ENCODE measurements around the gene SLC35E2B.
A peak's percentile ranks its signal among the peaks of the same experiment; 100 is the strongest.
"Not testable (repeated sequence)": the region's sequence is repeated elsewhere in the genome, so short reads cannot be mapped to it uniquely, and the experiment has no call there.

The SLC35E2B gene

DNA sequence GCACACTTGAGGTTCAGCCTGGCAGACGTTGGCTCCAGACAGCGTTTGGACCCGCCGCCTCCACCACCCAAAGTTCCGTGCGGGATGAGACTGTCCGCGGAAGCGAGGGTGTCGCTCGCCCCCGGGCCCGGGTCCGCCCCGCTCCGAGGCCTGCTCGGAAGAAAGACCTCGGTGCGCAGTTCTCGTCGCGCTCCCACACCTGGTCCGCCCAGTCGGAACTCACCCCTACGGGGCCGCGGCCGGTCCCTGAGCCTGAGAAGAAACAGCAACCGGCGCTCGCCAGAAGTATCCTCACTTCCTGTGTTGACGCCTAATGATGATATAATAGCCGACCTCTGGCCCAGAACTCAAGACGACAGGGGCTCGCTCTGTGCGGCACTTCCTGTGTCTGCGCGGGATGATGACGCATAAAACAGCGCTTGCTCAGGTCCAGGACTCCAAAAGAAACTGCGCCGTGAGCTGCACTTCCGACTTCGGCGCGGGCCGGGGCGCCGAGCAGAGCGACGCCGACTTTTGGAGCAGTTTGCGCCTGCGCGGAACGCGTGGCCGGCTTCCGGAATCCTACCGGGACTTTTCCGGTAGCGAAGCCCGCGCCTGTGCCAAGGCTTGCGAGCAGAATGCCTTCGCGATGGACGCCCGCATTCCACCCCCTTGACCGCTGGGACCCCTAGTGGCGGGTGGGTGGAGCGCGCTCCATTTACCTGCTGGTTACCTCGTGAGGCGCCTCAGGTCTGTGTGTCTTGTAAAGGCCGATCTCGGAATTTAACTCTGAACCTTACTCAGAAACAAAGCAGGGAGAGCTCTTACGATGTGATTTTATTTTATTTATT is 31.7 kb upstream of the SLC35E2B start, which contains the start of gene CDK11A:
TSS of gene CDK11A (minus strand) at position 323 of the 830 bp plus-strand sequence. CDS start 1,539 bp downstream, outside the sequence.
- H3K27ac Mint-ChIP-seq (ENCODE audit: low read depth) = peak within 1 kb of the TSS; percentile 97
- H3K4me1 Mint-ChIP-seq, H3K9me3 Mint-ChIP-seq, H3K27me3 Mint-ChIP-seq: not testable (repeated sequence)
- ATAC-seq (replicated peaks; ENCODE audit: extremely low read depth, poor library complexity, severe bottlenecking) (peak; percentile 96), DNase-seq (ENCODE audit: low spot score in 2 of 2) (peak; percentile 75 to 97)
- H3K4me3 Mint-ChIP-seq = peak within 1 kb of the TSS; percentile 94
- peaks cover 38% of the 10 kb centered on the region for H3K36me3 Mint-ChIP-seq (ENCODE audit: insufficient read depth)

DNA sequence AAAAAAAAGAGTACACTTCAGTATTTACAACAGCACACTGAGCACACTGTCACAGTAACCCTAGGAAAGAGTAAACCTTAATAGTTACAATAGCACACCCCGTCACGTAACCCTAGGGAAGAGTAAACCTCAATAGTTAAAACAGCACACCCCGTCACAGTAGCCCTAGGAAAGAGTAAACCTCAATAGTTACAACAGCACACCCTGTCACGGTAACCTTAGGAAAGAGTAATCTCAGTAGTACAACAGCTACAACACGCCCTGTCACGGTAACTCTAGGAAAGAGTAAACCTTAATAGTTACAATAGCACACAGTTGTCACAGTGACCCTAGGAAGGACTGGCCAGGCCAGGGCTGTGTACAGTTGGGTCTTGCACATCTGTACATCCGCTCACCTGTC is 28.6 kb upstream of the SLC35E2B start:
- no peak for ATAC-seq (replicated peaks; ENCODE audit: extremely low read depth, poor library complexity, severe bottlenecking)
- no peaks in the 10 kb centered on the region for H3K27me3 Mint-ChIP-seq
- H3K36me3 Mint-ChIP-seq (ENCODE audit: insufficient read depth) = peaks cover 52% of the 10 kb centered on the region
- no peak overlapping the region for H3K4me3 Mint-ChIP-seq
- peaks cover 3% of the 10 kb centered on the region for H3K4me1 Mint-ChIP-seq
- no peak overlapping the region for H3K27ac Mint-ChIP-seq (ENCODE audit: low read depth)
- H3K9me3 Mint-ChIP-seq = no peaks in the 10 kb centered on the region
- DNase-seq (ENCODE audit: low spot score in 2 of 2) = no peak

DNA sequence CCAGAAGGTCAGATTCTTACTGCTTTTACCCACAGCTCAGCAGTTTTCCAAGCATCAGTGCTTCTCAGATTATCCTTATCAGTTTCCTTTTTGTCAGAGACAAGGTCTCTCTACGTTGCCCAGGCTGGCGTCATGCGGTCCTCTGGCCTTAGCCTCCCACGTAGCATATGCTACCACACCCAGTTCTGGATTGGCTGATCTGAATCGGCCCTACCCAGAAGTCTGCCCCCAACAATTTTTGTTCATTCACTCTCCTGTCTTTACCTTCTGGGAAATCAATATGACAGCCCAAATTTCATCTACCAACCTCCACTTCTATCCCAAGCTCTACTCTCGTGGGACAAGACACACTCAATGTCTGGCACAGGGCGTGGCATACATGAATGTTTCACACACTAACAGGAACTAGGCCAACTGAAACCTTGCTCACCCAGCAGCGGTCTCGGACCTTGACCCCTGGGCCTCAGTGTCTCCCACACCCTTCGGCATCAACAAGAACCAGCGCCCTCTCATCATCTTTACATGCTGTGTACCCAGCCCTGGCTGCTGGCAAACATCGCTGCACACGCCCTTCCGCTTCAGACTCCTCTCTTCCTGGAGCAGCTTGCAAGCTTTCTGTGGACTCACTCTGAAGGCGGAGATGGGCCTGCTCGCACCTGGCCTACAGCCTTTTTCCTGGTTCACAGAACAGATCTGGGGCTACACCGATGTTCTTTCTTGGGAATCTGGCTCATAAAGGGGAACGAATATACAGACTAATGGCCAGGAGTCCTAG is 22.7 kb upstream of the SLC35E2B start:
- H3K27me3 Mint-ChIP-seq; H3K27ac Mint-ChIP-seq (ENCODE audit: low read depth); ATAC-seq (replicated peaks; ENCODE audit: extremely low read depth, poor library complexity, severe bottlenecking); H3K9me3 Mint-ChIP-seq; H3K4me3 Mint-ChIP-seq; DNase-seq (ENCODE audit: low spot score in 2 of 2); H3K4me1 Mint-ChIP-seq: not testable (repeated sequence)
- H3K36me3 Mint-ChIP-seq (ENCODE audit: insufficient read depth) = peaks cover 51% of the 10 kb centered on the region

DNA sequence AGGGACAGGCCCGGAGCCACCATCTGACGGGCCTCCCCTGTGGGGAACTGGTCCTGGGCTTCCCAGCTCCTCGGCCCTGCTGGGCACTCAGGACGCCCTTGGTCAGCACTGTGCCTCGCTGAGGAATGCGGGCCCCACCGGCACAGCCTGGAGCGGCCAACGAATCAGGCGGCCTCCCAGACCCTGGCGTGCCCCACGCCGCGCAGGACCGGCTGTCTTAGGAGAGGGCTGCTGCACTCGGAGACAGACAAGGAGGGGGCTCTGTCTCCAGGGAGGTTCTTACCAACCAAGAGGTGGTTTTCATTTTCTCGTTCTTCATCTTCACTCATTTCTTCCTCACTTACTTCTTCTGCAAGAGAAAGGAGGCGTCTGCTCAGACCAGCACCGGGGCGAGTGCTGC is 15.3 kb upstream of the SLC35E2B start:
- H3K9me3 Mint-ChIP-seq = not testable (repeated sequence)

DNA sequence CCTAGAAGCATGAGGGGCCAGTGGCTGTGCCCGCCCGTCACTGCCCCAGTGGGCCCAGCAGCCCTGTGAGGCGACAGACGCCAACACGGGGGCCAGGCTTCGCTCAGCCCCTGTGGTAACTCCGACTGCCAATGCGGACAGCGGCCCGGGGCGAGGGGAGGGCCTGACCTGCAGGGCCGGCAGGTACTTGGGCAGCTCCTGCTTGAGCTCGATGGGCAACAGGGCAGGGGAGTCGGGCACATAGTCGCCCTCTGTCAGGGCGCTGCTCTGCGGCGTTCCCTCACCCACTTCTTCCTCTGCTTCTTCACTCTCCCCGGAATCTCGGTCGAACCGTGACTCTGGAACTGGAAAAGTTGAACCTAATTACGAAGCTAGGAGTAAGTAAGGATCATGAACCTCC is 14.6 kb upstream of the SLC35E2B start:
- not testable (repeated sequence) for H3K9me3 Mint-ChIP-seq; DNase-seq (ENCODE audit: low spot score in 2 of 2); H3K4me1 Mint-ChIP-seq; H3K27ac Mint-ChIP-seq (ENCODE audit: low read depth); ATAC-seq (replicated peaks; ENCODE audit: extremely low read depth, poor library complexity, severe bottlenecking); H3K27me3 Mint-ChIP-seq; H3K36me3 Mint-ChIP-seq (ENCODE audit: insufficient read depth); H3K4me3 Mint-ChIP-seq

More for the DNA sequence above, 15.3 kb upstream of the SLC35E2B start:
- H3K4me1 Mint-ChIP-seq; H3K27ac Mint-ChIP-seq (ENCODE audit: low read depth); DNase-seq (ENCODE audit: low spot score in 2 of 2); H3K27me3 Mint-ChIP-seq; H3K36me3 Mint-ChIP-seq (ENCODE audit: insufficient read depth); H3K4me3 Mint-ChIP-seq; ATAC-seq (replicated peaks; ENCODE audit: extremely low read depth, poor library complexity, severe bottlenecking): not testable (repeated sequence)

DNA sequence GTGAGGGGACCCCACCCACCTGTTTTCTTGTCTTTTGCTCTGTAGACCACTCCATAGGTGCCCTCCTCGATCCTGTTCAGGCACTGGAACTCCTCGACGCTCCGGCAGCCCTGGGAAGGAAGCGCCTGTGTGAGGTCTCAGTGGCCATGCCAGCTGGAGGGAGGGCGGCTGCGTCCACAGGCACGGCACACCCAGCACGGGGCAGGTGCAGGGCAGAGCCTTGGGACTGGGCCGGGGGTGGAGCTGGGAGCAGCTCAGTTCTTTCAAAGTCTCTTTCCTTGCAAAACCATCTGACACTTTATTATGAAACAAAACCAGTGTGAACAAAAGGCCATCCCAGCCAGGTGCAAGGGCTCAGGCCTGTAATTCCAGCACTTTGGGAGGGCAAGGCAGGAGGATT is 13.0 kb upstream of the SLC35E2B start:
- H3K36me3 Mint-ChIP-seq (ENCODE audit: insufficient read depth); H3K9me3 Mint-ChIP-seq; H3K27ac Mint-ChIP-seq (ENCODE audit: low read depth); ATAC-seq (replicated peaks; ENCODE audit: extremely low read depth, poor library complexity, severe bottlenecking); H3K4me3 Mint-ChIP-seq; H3K4me1 Mint-ChIP-seq; H3K27me3 Mint-ChIP-seq; DNase-seq (ENCODE audit: low spot score in 2 of 2): not testable (repeated sequence)

GRCh38 chr1:1704284-1704957 is 11.8 kb upstream of the SLC35E2B start:
- not testable (repeated sequence) for H3K36me3 Mint-ChIP-seq (ENCODE audit: insufficient read depth); DNase-seq (ENCODE audit: low spot score in 2 of 2); ATAC-seq (replicated peaks; ENCODE audit: extremely low read depth, poor library complexity, severe bottlenecking); H3K9me3 Mint-ChIP-seq; H3K27me3 Mint-ChIP-seq; H3K4me3 Mint-ChIP-seq; H3K4me1 Mint-ChIP-seq; H3K27ac Mint-ChIP-seq (ENCODE audit: low read depth)

GRCh38 chr1:1703796-1704195 is 11.2 kb upstream of the SLC35E2B start:
- Mint-ChIP-seq H3K9me3 (no peaks in the 10 kb centered on the region), H3K36me3 (ENCODE audit: insufficient read depth) (peaks cover 5% of the 10 kb centered on the region), H3K4me1 (no peaks in the 10 kb centered on the region), H3K4me3 (no peak overlapping the region), H3K27me3 (no peaks in the 10 kb centered on the region), H3K27ac (ENCODE audit: low read depth) (no peak overlapping the region)
- ATAC-seq (replicated peaks; ENCODE audit: extremely low read depth, poor library complexity, severe bottlenecking) (no peak), DNase-seq (ENCODE audit: low spot score in 2 of 2) (no peak)

GRCh38 chr1:1702506-1702905 is 9.9 kb upstream of the SLC35E2B start:
- not testable (repeated sequence) for ATAC-seq (replicated peaks; ENCODE audit: extremely low read depth, poor library complexity, severe bottlenecking); H3K9me3 Mint-ChIP-seq; H3K4me1 Mint-ChIP-seq; H3K27ac Mint-ChIP-seq (ENCODE audit: low read depth); DNase-seq (ENCODE audit: low spot score in 2 of 2); H3K4me3 Mint-ChIP-seq; H3K36me3 Mint-ChIP-seq (ENCODE audit: insufficient read depth); H3K27me3 Mint-ChIP-seq

- H3K27ac Mint-ChIP-seq (ENCODE audit: low read depth); H3K4me1 Mint-ChIP-seq; ATAC-seq (replicated peaks; ENCODE audit: extremely low read depth, poor library complexity, severe bottlenecking); H3K4me3 Mint-ChIP-seq; H3K9me3 Mint-ChIP-seq; H3K27me3 Mint-ChIP-seq; H3K36me3 Mint-ChIP-seq (ENCODE audit: insufficient read depth); DNase-seq (ENCODE audit: low spot score in 2 of 2): not testable (repeated sequence)
These were observed 8.0 kb upstream of the SLC35E2B start for GRCh38 chr1:1700557-1700956.

- H3K36me3 Mint-ChIP-seq (ENCODE audit: insufficient read depth); H3K27ac Mint-ChIP-seq (ENCODE audit: low read depth); H3K9me3 Mint-ChIP-seq; H3K4me3 Mint-ChIP-seq; H3K27me3 Mint-ChIP-seq; H3K4me1 Mint-ChIP-seq; DNase-seq (ENCODE audit: low spot score in 2 of 2): not testable (repeated sequence)
- peak; percentile 25 for ATAC-seq (replicated peaks; ENCODE audit: extremely low read depth, poor library complexity, severe bottlenecking)
These were observed 7.5 kb upstream of the SLC35E2B start for GRCh38 chr1:1700067-1700466.

DNA sequence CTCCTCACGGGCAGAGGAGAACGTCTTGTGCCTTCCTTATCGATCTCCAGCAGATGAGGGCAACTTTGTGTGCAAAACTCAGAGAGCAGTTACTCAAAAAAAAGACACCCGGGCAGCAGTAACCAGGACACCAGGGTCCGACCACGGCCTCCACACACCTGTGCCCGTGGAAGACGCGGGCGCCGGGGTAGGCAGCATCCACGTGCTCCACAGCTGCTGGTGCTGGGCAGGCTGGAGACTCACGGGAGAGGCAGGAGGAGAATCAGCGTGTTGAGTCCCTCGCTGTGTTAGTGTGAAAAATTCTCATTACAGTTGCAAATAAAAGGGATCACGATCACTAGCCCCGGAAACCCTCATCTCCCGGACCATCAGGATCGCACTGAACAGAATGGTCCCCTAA is 6.5 kb upstream of the SLC35E2B start:
- not testable (repeated sequence) for DNase-seq (ENCODE audit: low spot score in 2 of 2); H3K27ac Mint-ChIP-seq (ENCODE audit: low read depth); ATAC-seq (replicated peaks; ENCODE audit: extremely low read depth, poor library complexity, severe bottlenecking); H3K4me3 Mint-ChIP-seq; H3K27me3 Mint-ChIP-seq; H3K4me1 Mint-ChIP-seq; H3K9me3 Mint-ChIP-seq; H3K36me3 Mint-ChIP-seq (ENCODE audit: insufficient read depth)

Measured in central memory CD8-positive, alpha-beta T cell (primary cell).